GM12874 (cell line): Measurements from ENCODE around the gene SLC35G1.

ENCODE experiments used
- CTCF ChIP-seq: IDR thresholded peaks from 2 replicates; pipeline ENCODE4 v1.5.1; 2011; ENCODE audit warnings: low read depth, mild to moderate bottlenecking, control low read depth, low read length, moderate library complexity; ENCODE audit not compliant: insufficient read depth

Gene SLC35G1

GRCh38 chr10:93938140-93938539 lies 44.4 kb downstream of the SLC35G1 start:
- no peak for TF ChIP-seq CTCF

GRCh38 chr10:93940881-93941280 lies 47.1 kb downstream of the SLC35G1 start:
- no peak for TF ChIP-seq CTCF

GRCh38 chr10:93941606-93942005 lies 47.8 kb downstream of the SLC35G1 start:
- TF ChIP-seq CTCF = no peak

- TF ChIP-seq CTCF = no peak
Measured at GRCh38 chr10:93945819-93946218, 52.0 kb downstream of the SLC35G1 start.

- TF ChIP-seq CTCF = no peak
Measured at GRCh38 chr10:93947055-93947454, 53.3 kb downstream of the SLC35G1 start.

- TF ChIP-seq CTCF = no peak
Measured at GRCh38 chr10:93947524-93947923, 53.7 kb downstream of the SLC35G1 start.

- no peak for TF ChIP-seq CTCF
Measured at GRCh38 chr10:93951905-93952304, 58.1 kb downstream of the SLC35G1 start.
